GM15510 (cell line): ENCODE data around the gene IL20.

Experiments
- POLR2A ChIP-seq: IDR thresholded peaks from 3 replicates; pipeline ENCODE4 v1.6.1; 2011; ENCODE audit warnings: borderline replicate concordance; ENCODE audit not compliant: insufficient read length; ENCODE audit errors: extremely low read depth

IL20 gene

DNA sequence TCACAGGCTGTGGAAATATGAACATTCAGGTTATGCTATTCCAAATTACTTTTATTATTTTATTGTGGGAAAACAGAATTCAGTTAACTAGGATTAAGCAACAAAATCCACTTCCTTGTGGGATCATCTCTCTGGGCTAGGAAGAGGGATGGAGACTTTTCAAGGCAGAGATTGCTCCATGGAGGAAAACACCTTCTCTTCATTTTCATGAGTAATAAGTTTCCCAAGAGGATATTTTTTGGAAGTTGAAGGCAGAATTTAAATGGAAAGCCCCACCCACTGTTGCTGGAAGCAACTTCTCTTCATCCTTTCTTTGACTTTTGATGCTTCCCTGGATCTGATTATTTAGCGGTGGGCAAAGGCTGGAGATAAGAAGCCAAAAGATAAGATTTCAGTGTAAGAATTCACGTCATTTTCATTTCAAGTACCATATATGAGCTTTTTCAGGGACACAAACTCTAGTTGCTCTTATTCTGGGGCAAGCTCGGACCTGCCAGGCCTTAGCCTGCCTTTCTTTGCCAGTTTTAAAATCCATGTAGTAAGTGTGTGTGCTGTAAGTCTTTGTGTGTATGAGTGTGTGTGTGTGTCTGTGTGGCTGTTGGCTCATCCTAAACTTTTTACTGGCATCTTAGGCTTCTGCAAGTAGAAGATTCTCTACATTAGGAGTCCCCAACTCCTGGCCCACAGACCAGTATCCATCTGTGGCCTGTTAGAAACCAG is 20.1 kb downstream of the IL20 start:
- no peak for TF ChIP-seq POLR2A

DNA sequence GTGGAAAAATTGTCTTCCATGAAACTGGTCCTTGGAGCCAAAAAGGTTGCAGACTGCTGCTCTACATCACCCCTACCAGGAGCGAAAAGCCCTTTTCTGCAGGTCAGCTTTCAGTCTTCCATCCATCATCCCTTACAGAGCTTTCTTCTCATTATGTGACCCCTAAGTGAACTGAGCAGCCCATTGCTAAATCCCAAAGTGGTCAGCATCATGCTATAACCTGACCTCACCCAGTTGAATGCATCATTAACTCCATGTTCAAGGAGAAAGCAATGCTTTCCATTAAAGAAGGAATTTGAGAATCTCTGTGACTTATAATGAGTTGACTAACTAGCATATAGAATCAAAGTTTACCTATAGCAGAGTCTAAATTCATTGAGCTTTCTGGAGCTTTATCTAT is 21.4 kb downstream of the IL20 start:
- no peak for TF ChIP-seq POLR2A

DNA sequence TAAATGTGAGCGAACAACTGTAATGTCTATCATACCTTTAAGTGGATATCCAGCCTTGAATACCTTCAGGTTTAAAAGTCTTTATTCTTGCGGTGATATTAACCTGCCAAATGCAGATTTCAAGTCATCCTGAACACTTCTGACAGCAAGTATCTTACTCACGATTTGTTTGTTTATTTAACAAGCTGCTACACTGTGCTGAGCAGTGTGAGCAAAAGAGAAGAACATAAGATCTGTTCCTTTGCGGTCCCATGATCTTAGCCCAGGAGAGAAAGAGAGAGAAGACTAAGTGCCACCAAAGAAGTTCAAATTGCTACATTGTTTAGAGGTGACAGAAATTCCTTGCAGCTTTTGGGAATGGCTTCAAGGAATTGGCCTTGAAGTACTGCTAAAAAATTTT is 22.3 kb downstream of the IL20 start:
- TF ChIP-seq POLR2A: no peak

DNA sequence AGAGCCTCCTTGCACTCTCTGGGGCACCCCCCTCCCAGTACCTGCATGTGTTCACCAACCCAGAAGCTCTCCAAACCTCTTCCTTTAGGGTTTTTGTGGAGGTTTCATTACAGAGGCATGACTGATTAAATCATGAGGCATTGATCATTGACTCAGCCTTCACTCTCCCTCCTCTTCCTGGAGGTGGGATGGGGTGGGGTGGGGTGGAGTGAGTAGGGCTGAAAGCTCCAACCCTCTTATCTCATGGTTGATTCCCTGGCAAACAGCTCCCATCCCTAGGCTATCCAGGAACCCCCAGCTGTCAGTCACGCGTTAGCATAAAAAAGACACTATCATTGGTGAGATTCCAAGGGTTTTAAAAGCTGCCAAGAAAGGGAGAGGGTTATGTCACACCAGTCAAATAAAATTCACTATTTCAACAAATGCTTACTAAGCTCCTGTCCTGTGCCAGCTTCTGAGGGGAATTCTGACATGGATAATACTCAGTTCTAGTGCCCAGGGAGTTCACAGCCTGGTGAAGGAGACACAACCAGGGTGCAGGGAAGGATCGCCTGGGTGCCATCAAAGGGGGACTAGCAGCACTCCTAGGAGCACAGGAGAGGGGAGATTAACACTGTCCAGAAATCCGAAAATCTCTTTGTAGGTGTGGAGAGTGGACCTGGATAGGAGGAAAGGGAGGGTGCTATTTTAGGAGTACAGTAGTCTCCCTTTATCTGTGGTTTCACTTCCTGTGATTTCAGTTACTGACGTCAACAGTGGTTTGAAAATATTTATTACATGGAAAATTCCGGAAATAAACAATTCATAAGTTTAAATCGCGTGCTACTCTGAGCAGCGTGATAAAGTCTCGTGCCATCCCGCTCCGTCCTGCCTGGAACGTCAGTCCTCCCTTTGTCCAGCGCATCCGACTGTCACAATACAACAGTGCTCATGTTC is 25.0 kb downstream of the IL20 start:
- TF ChIP-seq POLR2A: no peak

DNA sequence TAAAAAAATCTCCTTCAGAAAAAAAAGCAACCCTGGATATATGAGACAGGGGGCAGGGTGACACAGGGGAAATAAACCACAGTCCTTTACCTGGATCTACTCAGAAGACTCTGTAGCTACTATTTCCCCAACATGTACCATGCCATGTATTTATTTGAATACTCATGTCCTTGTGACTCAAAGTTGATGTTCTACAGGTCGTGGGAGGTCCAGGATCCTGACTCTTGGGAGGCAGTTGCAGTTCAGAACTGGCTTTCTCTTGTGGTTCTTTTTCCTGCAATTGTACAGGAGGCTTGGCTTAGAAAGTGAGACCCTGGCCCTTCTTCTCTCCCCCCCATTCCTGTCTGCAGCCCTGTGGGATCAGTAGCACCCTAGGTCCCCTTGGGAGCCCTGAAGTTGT is 26.0 kb downstream of the IL20 start:
- TF ChIP-seq POLR2A: no peak

DNA sequence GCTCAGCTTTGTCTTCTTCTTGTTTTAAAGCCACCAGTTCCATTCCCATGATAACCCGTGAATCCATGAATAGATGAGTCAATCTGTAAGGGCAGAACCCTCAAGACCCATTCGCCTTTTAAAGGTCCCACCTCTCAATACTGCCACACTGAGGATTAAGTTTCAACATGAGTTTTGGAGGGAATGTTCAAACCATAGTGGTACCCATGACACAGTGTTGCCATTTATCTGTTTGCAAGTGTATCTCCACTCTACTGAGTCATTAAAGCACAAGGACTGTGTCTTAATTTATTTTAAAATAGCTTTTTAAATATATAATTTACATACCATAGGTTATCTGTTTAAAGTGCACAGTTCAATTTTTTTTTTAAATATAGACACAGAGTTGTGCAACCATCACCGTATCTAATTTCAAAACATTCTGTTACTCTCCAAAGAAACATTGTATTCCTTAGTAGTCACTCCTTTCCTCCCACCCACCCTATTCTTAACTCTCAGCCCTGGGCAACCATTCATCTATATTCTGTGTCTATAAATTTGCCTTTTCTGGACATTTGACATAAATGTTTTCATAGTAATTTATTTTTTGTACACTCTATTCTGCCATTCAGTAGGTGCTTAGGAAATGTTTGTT is 27.0 kb downstream of the IL20 start:
- TF ChIP-seq POLR2A: no peak

DNA sequence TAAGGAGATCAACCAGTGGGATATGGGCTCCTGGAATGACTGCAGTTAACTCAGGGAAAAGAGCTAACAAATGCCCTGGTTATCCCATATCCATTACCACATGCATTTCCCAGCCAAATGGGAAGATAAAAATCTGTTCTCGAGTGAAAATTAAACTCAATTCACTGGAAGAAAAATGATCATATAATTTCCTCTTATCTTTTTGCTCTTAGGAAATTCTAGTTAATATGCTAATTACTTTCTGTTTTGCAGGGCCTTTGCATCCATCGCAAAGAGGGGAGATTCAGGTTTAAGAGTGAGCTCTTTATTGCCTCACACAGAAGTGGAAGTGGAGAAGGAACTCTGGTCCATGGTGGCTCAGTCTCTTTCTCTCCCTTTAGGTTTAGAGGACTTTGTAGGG is 28.0 kb downstream of the IL20 start:
- no peak for TF ChIP-seq POLR2A

DNA sequence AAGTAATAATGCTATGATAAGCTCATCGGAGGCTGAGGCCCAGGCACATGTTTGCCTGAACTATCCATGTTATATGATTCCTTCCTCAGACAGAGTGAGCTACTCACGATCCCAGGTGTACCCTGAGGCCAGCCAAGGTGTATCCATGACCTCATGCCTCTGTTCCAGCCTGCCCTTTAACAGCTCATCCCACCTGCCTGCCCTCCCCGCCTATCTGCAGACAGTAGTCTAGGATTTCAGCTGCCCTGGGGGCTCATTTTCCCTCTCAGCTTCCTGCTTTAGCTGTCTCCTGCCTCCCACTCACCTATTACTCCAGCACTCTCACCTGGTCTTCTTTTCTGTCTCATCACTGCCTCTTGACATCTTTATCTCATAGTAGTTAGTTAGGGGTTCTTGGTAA is 29.9 kb downstream of the IL20 start:
- no peak for TF ChIP-seq POLR2A

DNA sequence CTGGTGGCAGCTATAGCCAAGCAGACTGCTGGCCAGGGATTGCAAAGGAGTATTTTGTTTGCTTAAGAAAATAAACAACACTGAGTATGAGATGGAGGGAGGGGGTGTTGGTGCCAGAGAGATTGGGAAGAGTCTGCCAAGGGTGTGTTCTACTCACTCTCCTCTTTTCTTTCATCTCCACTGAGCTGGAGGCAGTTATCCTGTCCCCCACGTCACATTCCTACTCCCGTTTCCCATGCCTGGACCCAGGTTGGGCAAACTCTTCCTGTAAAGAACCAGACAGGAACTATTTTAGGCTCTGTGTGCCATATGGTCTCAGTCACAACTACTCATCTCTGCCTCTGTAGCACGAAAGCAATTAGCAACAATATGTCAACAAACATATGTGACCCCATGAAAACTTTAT is 30.4 kb downstream of the IL20 start:
- no peak for TF ChIP-seq POLR2A

DNA sequence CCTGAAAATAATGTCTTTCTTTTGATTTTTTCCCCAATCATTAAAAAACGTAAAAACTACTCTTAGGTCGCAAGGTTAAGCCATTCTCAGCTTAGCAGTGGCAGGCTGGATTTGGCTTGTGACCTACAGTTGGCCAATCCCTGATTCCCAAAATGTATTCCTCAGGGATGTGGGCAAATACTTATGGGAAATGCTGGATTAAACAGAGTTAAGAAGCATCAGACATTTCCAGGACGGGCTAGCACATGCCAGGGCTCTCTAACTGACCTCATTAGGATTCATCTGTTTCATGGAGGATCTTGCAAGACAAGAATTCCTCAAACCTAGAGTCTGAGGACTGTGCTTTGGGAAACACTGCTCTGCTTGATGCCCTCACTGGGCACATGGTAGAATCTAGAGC is 30.8 kb downstream of the IL20 start:
- no peak for TF ChIP-seq POLR2A

DNA sequence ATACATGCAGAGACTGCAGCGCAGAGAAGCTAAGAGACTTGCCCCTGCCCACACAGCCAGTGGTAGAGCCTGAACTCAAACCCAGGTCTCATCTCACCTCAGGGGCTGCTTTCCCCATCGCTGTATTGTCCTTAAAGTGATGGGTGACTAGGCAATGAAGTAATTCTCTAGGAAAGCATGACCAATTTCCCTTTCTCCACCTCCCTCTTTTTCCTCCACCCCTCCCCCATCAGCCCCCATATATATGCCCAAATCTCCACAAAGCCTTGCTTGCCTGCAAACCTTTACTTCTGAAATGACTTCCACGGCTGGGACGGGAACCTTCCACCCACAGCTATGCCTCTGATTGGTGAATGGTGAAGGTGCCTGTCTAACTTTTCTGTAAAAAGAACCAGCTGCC is 31.8 kb downstream of the IL20 start, which contains the start of gene IL24:
Gene IL24, plus strand, starts transcription at position 269 of the 400 bp plus-strand sequence. CDS start 390 bp downstream, outside the sequence.
- TF ChIP-seq POLR2A: no peak

DNA sequence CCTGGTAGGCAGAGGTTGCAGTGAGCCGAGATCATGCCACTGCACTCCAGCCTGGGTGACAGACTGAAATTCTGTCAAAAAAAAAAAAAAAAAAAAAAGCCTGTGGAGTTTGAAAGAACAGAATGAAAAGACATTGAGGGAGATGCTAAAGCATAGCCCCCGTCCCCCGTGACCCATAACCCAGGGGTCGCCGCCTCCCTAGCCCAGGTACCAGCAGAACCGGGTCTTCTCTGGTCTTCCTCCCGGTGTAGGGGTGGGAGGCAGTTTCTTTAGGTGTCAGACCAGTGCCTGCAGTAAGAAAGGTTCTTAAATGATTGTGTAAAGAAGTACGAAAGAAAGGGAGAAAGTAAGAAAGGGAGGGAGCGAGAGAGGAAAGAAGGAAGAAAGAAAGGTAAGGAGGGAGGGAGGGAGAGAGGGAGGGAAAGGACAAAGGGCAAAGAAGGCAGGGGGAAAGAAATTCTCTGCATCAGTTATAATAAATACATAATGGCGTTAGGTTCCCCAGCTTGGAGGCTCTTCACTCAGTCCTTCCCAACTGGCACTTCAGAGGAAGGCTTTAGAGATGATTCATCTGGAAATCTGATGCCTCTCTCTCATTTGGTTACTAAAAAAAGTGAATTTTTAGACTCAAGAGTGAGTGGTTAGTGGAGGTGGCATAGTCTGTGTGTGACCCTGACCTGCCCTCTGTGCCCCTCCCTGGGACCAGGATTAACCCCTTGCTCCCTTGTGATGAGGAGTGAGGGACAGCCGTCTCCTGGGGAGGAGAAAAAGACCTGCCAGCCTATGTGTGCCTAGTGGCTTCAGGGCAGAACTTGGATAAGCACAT is 32.9 kb downstream of the IL20 start:
- TF ChIP-seq POLR2A: no peak

DNA sequence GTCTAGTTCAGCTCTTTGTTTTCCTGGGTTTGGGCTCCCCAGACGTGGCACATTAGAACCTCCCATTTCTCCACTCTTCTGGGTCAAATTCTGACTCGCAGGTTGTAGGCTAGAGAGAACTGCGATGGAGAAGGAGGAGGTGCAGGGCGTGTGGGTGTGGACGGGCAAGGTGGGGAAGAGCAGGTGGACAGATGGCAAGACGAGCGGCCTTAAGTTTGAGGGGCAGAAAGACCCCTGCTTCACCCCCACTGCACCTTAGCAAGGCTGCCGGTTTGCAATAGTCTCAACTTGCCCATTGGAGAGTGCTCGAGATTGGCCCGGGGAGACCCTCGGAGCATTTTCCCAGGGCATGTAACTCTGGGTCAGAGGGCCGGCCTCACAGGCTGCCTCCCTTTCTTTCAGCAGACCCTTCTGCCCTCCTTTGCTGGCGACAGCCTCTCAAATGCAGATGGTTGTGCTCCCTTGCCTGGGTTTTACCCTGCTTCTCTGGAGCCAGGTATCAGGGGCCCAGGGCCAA is 33.5 kb downstream of the IL20 start:
- TF ChIP-seq POLR2A: no peak

DNA sequence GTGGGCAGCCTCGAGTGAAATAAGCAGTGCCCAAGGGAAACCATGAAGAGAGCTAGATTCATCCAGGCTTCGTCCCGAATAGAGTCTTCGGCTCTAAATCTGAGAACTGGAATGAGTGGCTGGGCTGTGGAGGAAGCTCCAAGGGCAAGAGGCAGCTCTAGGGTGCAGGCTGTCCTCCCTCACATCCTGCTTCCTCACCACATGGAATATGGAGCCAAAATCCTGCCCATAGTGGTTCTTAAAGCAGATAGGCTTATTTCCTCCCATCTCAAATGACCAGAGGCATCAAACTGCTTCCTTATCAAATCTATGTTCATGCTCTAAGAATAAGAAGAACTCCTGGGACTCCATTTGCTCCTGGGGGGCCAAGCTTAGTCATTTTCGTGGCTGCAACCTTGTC is 34.3 kb downstream of the IL20 start:
- no peak for TF ChIP-seq POLR2A

DNA sequence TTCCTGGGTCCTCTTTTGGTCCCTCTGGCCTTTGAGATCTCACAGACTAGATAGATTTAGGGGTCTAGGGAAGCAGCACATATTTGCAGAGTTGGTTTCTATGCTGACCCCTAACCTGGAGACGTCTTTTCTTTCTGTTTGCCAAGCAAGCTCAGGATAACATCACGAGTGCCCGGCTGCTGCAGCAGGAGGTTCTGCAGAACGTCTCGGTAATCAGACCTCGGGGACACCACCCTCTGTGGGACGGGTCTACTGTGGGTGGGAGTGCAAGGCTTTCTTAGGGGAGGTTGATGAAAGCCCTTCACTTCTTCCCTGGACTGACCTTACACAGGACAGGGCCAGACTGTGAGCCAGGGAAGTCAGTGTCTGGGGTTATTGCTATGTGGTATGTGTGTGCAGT is 34.7 kb downstream of the IL20 start:
- no peak for TF ChIP-seq POLR2A

DNA sequence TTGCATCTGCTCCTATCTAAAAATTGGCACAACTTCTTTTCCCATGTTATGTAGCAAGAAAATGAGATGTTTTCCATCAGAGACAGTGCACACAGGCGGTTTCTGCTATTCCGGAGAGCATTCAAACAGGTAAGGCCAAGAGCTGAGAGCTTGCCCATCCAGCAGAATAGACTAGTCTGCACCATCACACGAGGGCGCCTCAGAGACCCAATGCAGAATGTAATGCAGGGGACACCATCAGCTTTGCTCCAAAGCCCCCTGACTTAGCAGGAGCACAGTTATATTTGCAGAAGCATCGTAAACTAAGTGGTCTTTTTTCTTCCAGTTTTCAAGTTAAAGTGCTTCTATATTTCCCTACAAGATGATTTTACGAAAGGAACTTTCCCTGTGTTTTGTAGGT is 36.5 kb downstream of the IL20 start:
- no peak for TF ChIP-seq POLR2A
